MM.1S (cell line): Measurements from ENCODE around the gene ADAM19.

Source experiments
- DNase-seq: peaks from one replicate; pipeline ENCODE4 v3.0.0-alpha.2; 2015
- H2AFZ ChIP-seq: fragments of 300-600 bp; sonication (generic); 2 replicates; pipeline ENCODE4 v1.6.0; 2016; ENCODE audit warnings: antibody characterized with exemption, low read length
- H3F3A ChIP-seq: fragments of 300-600 bp; sonication (generic); 2 replicates; pipeline ENCODE4 v1.6.1; 2016; ENCODE audit warnings: mild to moderate bottlenecking, antibody characterized with exemption, low read length, moderate library complexity, mixed read lengths; ENCODE audit not compliant: insufficient read depth
- H3K27ac ChIP-seq: fragments of 300-600 bp; sonication (generic); 2 replicates; pipeline ENCODE4 v1.5.1; 2016; ENCODE audit warnings: mild to moderate bottlenecking, low read length
- H3K27me3 ChIP-seq: fragments of 300-600 bp; sonication (generic); replicated peaks from 2 replicates; pipeline ENCODE4 v1.6.0; 2016; ENCODE audit warnings: low read length; ENCODE audit not compliant: insufficient read depth
- H3K36me3 ChIP-seq: fragments of 300-600 bp; sonication (generic); replicated peaks from 2 replicates; pipeline ENCODE4 v1.6.1; 2016; ENCODE audit warnings: mild to moderate bottlenecking, low read length, mixed read lengths; ENCODE audit not compliant: insufficient read depth
- H3K4me1 ChIP-seq: fragments of 300-600 bp; sonication (generic); 2 replicates; pipeline ENCODE4 v1.6.1; 2016; ENCODE audit warnings: low read length, mixed read lengths
- H3K4me2 ChIP-seq: fragments of 300-600 bp; sonication (generic); 2 replicates; pipeline ENCODE4 v1.6.0; 2016; ENCODE audit warnings: low read depth, low read length
- H3K4me3 ChIP-seq: fragments of 300-600 bp; sonication (generic); 2 replicates; pipeline ENCODE4 v1.5.1; 2016; ENCODE audit warnings: low read length, mixed read lengths
- H3K79me2 ChIP-seq: fragments of 300-600 bp; sonication (generic); 2 replicates; pipeline ENCODE4 v1.6.1; 2016; ENCODE audit warnings: mixed run types, low read length, mixed read lengths
- H3K9ac ChIP-seq: fragments of 300-600 bp; sonication (generic); 2 replicates; pipeline ENCODE4 v1.6.1; 2016; ENCODE audit warnings: low read length, mixed read lengths
- H3K9me2 ChIP-seq: fragments of 300-600 bp; sonication (generic); replicated peaks from 2 replicates; pipeline ENCODE4 v1.6.1; 2016; ENCODE audit warnings: mild to moderate bottlenecking, low read length, mixed read lengths; ENCODE audit not compliant: insufficient read depth
- H3K9me3 ChIP-seq: fragments of 300-600 bp; sonication (generic); replicated peaks from 2 replicates; pipeline ENCODE4 v1.6.1; 2016; ENCODE audit warnings: mild to moderate bottlenecking, low read length, mixed read lengths; ENCODE audit not compliant: insufficient read depth
- H4K20me1 ChIP-seq: fragments of 300-600 bp; sonication (generic); 2 replicates; pipeline ENCODE4 v1.6.1; 2016; ENCODE audit warnings: mild to moderate bottlenecking, low read length, moderate library complexity, mixed read lengths; ENCODE audit not compliant: insufficient read depth
- CTCF ChIP-seq: fragments of 300-600 bp; sonication (generic); IDR thresholded peaks from 2 replicates; pipeline ENCODE4 v1.5.1; 2016; ENCODE audit warnings: antibody characterized with exemption, low read length, mixed read lengths
- EZH2 ChIP-seq: fragments of 300-600 bp; sonication (generic); optimal IDR thresholded peaks from 2 replicates; pipeline ENCODE3; 2017; ENCODE audit warnings: low read depth, mild to moderate bottlenecking, antibody characterized with exemption, low read length, mixed read lengths
- EZH2phosphoT487 ChIP-seq: fragments of 300-600 bp; sonication (generic); IDR thresholded peaks from 2 replicates; pipeline ENCODE4 v1.6.1; 2018; ENCODE audit warnings: antibody characterized with exemption, low read length

ADAM19 gene

GRCh38 chr5:157611571-157612476 lies 36.2 kb upstream of the ADAM19 start:
- H3K27ac ChIP-seq, result no peak overlapping the region; the same call in 1 of the 2 replicates
- H3K4me3 ChIP-seq, result no peak overlapping the region
- H3K79me2 ChIP-seq, result no peaks in the 10 kb centered on the region
- no peaks in the 10 kb centered on the region for H3K36me3 ChIP-seq
- TF ChIP-seq CTCF, result no peak
- no peak for TF ChIP-seq EZH2
- TF ChIP-seq EZH2phosphoT487, result no peak
- no peak overlapping the region for H3K9ac ChIP-seq
- peak; percentile 16 for DNase-seq
- H3K4me1 ChIP-seq, result peaks cover 23% of the 10 kb centered on the region
- peak overlapping the region; percentile 15; the same call in 1 of the 2 replicates for H3K4me2 ChIP-seq
- no peaks in the 10 kb centered on the region for H3K9me3 ChIP-seq
- peaks cover 19% of the 10 kb centered on the region for H3F3A ChIP-seq
- H4K20me1 ChIP-seq, result no peaks in the 10 kb centered on the region
- H3K27me3 ChIP-seq, result no peaks in the 10 kb centered on the region
- no peaks in the 10 kb centered on the region for H3K9me2 ChIP-seq
- no peak overlapping the region for H2AFZ ChIP-seq

GRCh38 chr5:157610990-157611389 lies 35.4 kb upstream of the ADAM19 start:
- Histone ChIP-seq H3K9me3 (no peaks in the 10 kb centered on the region), H4K20me1 (no peaks in the 10 kb centered on the region), H3K4me2 (peak overlapping the region; percentile 15; the same call in 1 of the 2 replicates), H3K9me2 (no peaks in the 10 kb centered on the region), H3F3A (peaks cover 21% of the 10 kb centered on the region), H3K27ac (peak overlapping the region; percentile 15; the same call in 1 of the 2 replicates), H3K9ac (no peak overlapping the region), H3K36me3 (no peaks in the 10 kb centered on the region), H3K27me3 (no peaks in the 10 kb centered on the region), H3K79me2 (no peaks in the 10 kb centered on the region), H3K4me1 (peaks cover 23% of the 10 kb centered on the region), H2AFZ (no peak overlapping the region), H3K4me3 (no peak overlapping the region)
- TF ChIP-seq EZH2 (no peak), EZH2phosphoT487 (no peak), CTCF (no peak)
- no peak for DNase-seq

GRCh38 chr5:157608972-157609565 lies 33.5 kb upstream of the ADAM19 start:
- Histone ChIP-seq H4K20me1 (no peaks in the 10 kb centered on the region), H3F3A (peaks cover 21% of the 10 kb centered on the region), H3K4me1 (peaks cover 23% of the 10 kb centered on the region), H3K36me3 (no peaks in the 10 kb centered on the region), H3K9me2 (no peaks in the 10 kb centered on the region), H3K4me2 (no peak overlapping the region), H3K79me2 (no peaks in the 10 kb centered on the region), H3K27me3 (no peaks in the 10 kb centered on the region), H3K9ac (no peak overlapping the region), H3K9me3 (no peaks in the 10 kb centered on the region), H3K27ac (no peak overlapping the region), H3K4me3 (no peak overlapping the region), H2AFZ (no peak overlapping the region)
- TF ChIP-seq EZH2 (no peak), CTCF (no peak), EZH2phosphoT487 (no peak)
- DNase-seq, result no peak
